A549 (cell line): Measurements from ENCODE around the gene JARID2.

Source experiments
- CBX8 ChIP-seq: fragments of 200-600 bp; sonication (generic); IDR thresholded peaks from 2 replicates; pipeline ENCODE4 v1.6.1; 2016
- CTCF ChIP-seq: fragments of >200 bp; sonication (Bioruptor Twin); formaldehyde crosslinking; IDR thresholded peaks from 3 replicates; pipeline ENCODE4 v1.5.1; 2016
- HOXA7 ChIP-seq: fragments of 250-450 bp; sonication (Bioruptor Pico); IDR thresholded peaks from 2 replicates; pipeline ENCODE4 v1.5.0; 2020; ENCODE audit warnings: mild to moderate bottlenecking, moderate library complexity
- JUN ChIP-seq, 2 experiments: fragments of >200 bp; sonication (Bioruptor Twin); formaldehyde crosslinking; IDR thresholded peaks; 2 replicates in 1 of 2; 3 replicates in 1 of 2; pipeline ENCODE4 v1.6.1; 2016 to 2017
- KDM1A ChIP-seq: fragments of 200-600 bp; sonication (generic); IDR thresholded peaks from 2 replicates; pipeline ENCODE4 v1.6.1; 2016; ENCODE audit warnings: low read depth, mild to moderate bottlenecking
- MAX ChIP-seq: IDR thresholded peaks from 2 replicates; pipeline ENCODE4 v1.6.1; 2012
- MAZ ChIP-seq: fragments of 150-350 bp; IDR thresholded peaks from 2 replicates; pipeline ENCODE4 v1.6.1; 2014; ENCODE audit warnings: antibody characterized with exemption, low read depth, low read length, borderline replicate concordance
- NR3C1 ChIP-seq: fragments of >200 bp; sonication (Bioruptor Twin); formaldehyde crosslinking; IDR thresholded peaks from 3 replicates; pipeline ENCODE4 v1.6.1; 2017
- RFX5 ChIP-seq: fragments of 450-650 bp; IDR thresholded peaks from 2 replicates; pipeline ENCODE4 v1.7.1; 2014; ENCODE audit warnings: antibody characterized with exemption, mild to moderate bottlenecking, moderate library complexity

GRCh38 chr6:15257357-15258132 lies 11.7 kb downstream of the JARID2 start:
- TF ChIP-seq HOXA7 (CRISPR knock-in tag): no peak
- no peak for TF ChIP-seq MAZ
- no peak for TF ChIP-seq NR3C1
- TF ChIP-seq CTCF: no peak
- no peak for TF ChIP-seq KDM1A
- no peak for TF ChIP-seq MAX
- TF ChIP-seq JUN (IDR thresholded peaks at IDR 0.05): no peak
- no peak for TF ChIP-seq RFX5
- TF ChIP-seq CBX8: no peak
